SK-N-MC (cell line): ENCODE data around the gene TANGO2.

ENCODE experiments used
- DNase-seq: peaks from one replicate; pipeline ENCODE4 v3.0.0-alpha.2; 2011; ENCODE audit warnings: low read depth, low spot score
- H3K27ac ChIP-seq: fragments of 200-600 bp; sonication (generic); 2 replicates; pipeline ENCODE4 v1.5.1; 2016; ENCODE audit warnings: mixed run types
- H3K36me3 ChIP-seq: fragments of 200-600 bp; sonication (generic); 2 replicates; pipeline ENCODE4 v1.6.1; 2017; ENCODE audit warnings: antibody characterized with exemption, low read length, mixed read lengths; ENCODE audit not compliant: insufficient read depth
- H3K4me3 ChIP-seq: fragments of 200-600 bp; sonication (generic); 2 replicates; pipeline ENCODE4 v1.5.1; 2016
- H3K9ac ChIP-seq: fragments of 200-600 bp; sonication (generic); 2 replicates; pipeline ENCODE4 v1.8.0; 2017; ENCODE audit warnings: mixed run types, mixed read lengths; ENCODE audit not compliant: insufficient read length
- H3K9me3 ChIP-seq: fragments of 200-600 bp; sonication (generic); 2 replicates; pipeline ENCODE4 v1.6.1; 2017; ENCODE audit warnings: low read depth, mild to moderate bottlenecking, antibody characterized with exemption, low read length, moderate library complexity, mixed read lengths
- EZH2 ChIP-seq: fragments of 200-600 bp; sonication (generic); IDR thresholded peaks from one replicate; pipeline ENCODE4 v1.6.1; 2017; ENCODE audit warnings: antibody characterized with exemption
- FOXP2 ChIP-seq: optimal IDR thresholded peaks from 2 replicates; pipeline ENCODE3; 2011; ENCODE audit warnings: mild to moderate bottlenecking, moderate library complexity; ENCODE audit not compliant: insufficient read depth; ENCODE audit errors: extremely low read length, control extremely low read depth
- POLR2AphosphoS5 ChIP-seq: IDR thresholded peaks from 2 replicates; pipeline ENCODE4 v1.6.1; 2012; ENCODE audit warnings: mild to moderate bottlenecking, low read depth, low read length, borderline replicate concordance

TANGO2 gene

DNA sequence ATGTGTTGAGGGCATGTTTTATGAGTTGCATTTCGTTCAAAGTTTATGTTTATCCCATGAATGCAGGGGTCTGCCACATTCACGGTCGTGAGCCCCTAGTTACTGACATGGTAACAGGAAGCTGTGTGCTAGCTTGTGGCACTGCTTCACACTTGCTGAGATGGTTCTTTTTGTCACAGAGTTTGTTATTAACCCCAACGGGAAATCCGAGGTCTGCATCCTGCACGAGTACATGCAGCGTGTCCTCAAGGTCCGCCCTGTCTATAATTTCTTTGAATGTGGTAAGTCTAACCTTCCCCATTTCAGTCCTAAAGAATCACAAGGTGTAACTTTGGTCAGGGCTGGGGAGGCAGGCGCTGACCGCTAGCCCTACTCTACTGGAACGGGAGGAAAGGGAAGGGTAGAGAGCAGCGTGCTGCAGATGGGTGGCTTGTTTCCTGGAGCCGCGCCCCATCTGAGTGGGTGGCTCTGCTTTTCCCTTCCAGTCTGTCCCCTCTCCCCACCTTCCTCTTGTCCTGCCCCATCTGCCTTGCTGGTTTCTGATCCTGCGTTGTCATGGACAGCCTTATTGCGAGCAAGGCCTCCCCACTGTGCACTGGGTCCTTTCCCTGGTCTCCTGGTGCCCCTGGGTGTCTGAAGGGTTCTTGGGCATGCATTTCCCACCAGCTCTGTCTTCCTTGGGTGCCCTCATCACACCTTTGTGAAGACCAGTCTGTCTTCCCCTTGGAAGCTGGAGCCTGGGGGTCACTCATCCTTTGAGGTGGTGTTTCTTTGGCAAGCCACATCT, 71.0 kb downstream of the TANGO2 start:
- Histone ChIP-seq H3K36me3 (peaks cover 100% of the 10 kb centered on the region), H3K27ac (no peak overlapping the region), H3K9ac (no peak overlapping the region), H3K9me3 (no peaks in the 10 kb centered on the region), H3K4me3 (no peak overlapping the region)
- TF ChIP-seq POLR2AphosphoS5, result no peak
- TF ChIP-seq FOXP2, result no peak
- TF ChIP-seq EZH2, result no peak
- no peak for DNase-seq

DNA sequence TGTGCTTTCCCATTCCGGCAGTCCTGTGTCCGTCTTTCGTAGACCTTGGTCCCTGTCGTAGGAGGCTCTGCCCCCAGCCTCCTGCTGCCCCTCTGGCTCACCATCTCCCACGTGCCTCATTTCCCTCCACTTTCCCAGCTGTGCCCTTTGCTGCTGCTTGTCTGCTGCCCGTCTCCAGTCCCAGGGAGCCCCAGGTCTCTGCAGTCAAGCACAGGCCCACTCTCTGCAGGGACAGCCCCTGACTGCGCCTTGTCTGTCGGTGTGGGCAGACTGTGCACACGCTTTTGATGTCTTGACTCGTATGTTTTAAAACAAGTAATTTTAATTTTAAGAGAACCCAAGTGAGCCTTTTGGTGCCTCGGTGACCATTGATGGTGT, 71.6 kb downstream of the TANGO2 start:
- no peak overlapping the region for H3K9ac ChIP-seq
- no peak overlapping the region for H3K4me3 ChIP-seq
- no peak for DNase-seq
- TF ChIP-seq EZH2 (no peak), FOXP2 (no peak), POLR2AphosphoS5 (no peak)
- no peaks in the 10 kb centered on the region for H3K9me3 ChIP-seq
- H3K27ac ChIP-seq, result no peak overlapping the region
- peaks cover 100% of the 10 kb centered on the region for H3K36me3 ChIP-seq

DNA sequence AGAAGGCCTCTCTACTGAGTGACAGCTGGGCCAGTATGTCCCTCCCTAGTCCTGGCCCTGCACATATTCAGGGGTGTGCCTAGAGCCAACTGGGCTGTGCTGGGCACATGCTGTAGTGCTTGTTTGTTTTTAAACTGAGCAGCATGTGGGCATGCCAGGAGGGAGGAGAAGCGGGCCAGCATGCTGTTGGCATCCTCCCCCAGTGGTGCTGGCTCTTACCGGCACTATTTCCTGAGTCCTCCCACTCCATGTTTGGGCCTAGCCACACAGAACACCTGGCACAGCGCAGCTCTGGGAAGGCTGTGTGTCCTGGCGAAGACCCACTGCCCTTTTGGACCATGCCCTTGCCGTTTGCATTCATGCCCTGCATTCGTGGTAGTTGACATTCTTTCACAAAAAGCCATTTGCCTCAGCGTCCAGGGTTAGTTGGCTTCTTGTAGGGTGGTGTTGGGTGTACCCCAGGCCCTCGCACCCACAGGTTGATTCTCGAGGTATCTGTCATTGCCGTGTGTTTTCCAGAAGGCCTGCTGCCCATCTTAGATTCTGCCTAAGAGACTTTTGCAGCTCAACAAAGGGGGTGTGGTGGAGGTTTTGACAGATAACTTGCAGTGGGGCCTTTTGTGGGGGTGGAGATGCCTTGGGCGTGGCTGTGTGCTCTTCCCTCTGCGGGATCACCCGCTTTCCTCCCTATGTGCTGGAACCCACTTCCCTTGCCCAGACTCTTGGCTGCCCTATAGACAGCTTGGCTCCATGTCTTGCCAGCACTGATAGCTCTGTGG, 72.7 kb downstream of the TANGO2 start:
- H3K9me3 ChIP-seq, result no peaks in the 10 kb centered on the region
- TF ChIP-seq POLR2AphosphoS5 (no peak), FOXP2 (no peak), EZH2 (no peak)
- no peak overlapping the region for H3K4me3 ChIP-seq
- H3K27ac ChIP-seq, result no peak overlapping the region
- no peak for DNase-seq
- peaks cover 95% of the 10 kb centered on the region for H3K36me3 ChIP-seq
- no peak overlapping the region for H3K9ac ChIP-seq

DNA sequence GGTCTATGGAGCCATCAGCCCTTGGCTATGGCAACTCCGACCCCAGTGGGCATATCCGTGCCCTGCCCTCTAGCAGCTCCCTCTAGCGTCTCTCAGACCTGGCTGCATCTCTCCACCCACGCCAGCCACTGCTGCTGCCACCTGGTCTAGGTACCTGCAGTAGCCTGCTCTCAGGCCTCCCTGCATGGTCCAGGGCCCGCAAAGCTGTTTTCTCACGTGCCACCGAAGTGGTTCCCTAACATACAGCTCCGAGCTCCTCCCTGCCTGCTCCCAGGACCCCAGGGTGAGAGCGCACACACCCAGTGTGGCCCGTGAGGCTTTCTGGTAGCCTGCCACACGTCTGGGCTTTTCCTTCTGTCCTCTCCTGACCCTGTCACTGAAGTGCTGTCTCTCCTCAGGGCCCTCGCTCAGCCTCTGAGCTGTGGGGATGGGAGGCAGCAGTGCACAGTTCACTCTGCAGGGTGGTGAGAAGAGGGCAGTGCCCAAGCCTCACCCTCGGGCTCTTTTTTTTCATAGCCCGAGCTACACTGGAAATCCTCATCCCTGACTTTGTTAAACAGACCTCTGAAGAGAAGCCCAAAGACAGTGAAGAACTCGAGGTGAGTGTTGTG, 73.4 kb downstream of the TANGO2 start:
- no peak overlapping the region for H3K9ac ChIP-seq
- no peaks in the 10 kb centered on the region for H3K9me3 ChIP-seq
- DNase-seq, result no peak
- no peak overlapping the region for H3K4me3 ChIP-seq
- peaks cover 95% of the 10 kb centered on the region for H3K36me3 ChIP-seq
- no peak for TF ChIP-seq FOXP2
- no peak for TF ChIP-seq EZH2
- TF ChIP-seq POLR2AphosphoS5, result no peak
- H3K27ac ChIP-seq, result no peak overlapping the region

DNA sequence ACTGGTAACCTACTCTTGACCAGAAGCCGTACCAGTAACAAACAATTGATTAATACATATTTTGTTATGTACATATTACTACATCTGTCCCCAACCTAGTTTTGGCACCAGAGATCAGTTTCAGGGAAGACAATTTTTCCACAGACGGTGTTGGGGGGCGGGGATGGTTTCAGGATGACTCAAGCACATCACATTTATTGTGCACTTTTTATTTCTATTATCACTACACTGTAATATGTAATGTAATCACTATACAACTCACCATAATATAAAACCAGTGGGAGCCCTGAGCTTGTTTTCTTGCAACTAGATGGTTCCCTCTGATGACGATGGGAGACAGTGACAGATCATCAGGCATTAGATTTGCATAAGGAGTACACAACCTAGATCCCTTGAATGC, 74.6 kb downstream of the TANGO2 start:
- Histone ChIP-seq H3K4me3 (no peak overlapping the region), H3K9me3 (no peaks in the 10 kb centered on the region), H3K9ac (no peak overlapping the region), H3K36me3 (peaks cover 93% of the 10 kb centered on the region), H3K27ac (no peak overlapping the region)
- DNase-seq, result no peak
- TF ChIP-seq FOXP2 (no peak), POLR2AphosphoS5 (no peak), EZH2 (no peak)

DNA sequence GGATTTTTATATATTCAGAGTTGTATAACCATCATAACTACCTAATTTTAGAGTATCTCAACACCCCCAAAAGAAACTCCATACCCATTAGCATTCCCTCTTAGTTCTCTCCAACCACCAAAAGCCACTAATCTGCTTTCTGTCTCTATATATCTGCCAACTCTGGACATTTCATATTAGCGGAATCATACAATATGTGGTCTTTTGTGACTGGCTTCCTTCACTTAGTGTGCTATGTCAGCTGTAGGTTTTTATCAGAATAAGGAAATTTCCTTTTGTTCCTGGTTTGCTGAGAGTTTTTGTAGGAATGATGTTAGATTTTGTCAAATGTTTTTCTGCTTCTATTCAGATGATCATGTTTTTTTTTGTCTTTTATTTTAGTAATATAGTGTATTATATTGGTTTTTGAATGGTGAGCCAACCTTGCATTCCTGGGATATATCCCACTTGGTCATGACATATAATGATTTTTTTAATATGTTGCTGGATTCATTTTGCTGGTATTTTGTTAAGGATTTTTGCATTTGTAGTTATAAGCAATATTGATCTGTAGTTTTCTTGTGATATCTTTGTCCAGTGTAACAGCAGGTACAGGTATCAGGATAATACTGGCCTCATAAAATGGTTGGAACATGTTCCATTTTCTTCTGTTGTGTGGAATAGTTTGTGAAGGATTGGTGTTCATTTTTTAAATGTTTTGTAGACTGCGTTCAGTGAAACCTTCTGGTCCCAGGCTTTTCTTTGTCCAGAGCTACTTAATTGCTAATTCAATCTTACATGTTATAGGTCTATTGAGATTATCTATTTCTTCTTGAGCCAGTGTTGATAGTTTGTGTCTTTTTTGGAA, 75.9 kb downstream of the TANGO2 start:
- Histone ChIP-seq H3K9me3 (no peaks in the 10 kb centered on the region), H3K9ac (no peak overlapping the region), H3K4me3 (no peak overlapping the region), H3K36me3 (peaks cover 92% of the 10 kb centered on the region), H3K27ac (no peak overlapping the region)
- TF ChIP-seq FOXP2 (no peak), EZH2 (no peak), POLR2AphosphoS5 (no peak)
- no peak for DNase-seq

DNA sequence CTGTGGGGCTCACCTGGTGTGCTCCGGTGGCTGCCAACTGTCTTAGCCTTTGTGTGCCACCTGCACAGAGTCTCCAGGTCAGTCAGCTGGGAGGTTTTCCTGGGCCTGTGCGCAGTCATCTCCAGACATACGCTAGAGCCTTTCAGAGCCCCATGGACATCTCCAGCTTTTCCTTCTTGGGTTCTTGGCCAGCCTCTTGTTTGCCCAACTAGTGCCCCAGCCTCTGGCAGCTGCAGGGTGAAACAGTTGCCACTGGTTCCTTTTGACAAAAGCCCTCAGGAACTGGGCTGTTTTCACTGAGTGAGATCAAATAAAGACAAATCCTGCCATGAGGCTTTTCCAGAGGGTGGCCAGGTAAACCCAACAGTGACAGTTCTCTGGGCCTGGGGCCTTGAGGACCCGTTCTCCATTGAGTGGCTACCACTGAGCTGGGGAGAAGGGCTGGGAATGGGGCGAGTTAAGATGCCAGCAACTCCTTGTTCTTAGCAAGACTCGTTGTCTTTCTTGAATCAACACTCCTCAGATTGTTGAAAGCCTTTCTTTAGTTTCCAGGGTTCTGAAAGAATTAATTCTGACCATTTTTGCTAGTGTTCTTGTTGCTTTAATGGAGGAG, 78.3 kb downstream of the TANGO2 start:
- Histone ChIP-seq H3K9ac (no peak overlapping the region), H3K4me3 (no peak overlapping the region), H3K36me3 (peaks cover 87% of the 10 kb centered on the region), H3K9me3 (no peaks in the 10 kb centered on the region), H3K27ac (no peak overlapping the region)
- TF ChIP-seq POLR2AphosphoS5 (no peak), EZH2 (no peak), FOXP2 (no peak)
- DNase-seq, result no peak
